DND-41 (cell line): ENCODE results near the gene YBX2.

Experiments used
- CTCF ChIP-seq: IDR thresholded peaks from 2 replicates; pipeline ENCODE4 v1.5.1; 2012; ENCODE audit warnings: borderline replicate concordance, low read length, moderate library complexity, mild to moderate bottlenecking; ENCODE audit not compliant: poor library complexity, severe bottlenecking; ENCODE audit errors: extremely low read depth
- EZH2 ChIP-seq: IDR thresholded peaks from 3 replicates; pipeline ENCODE4 v1.6.1; 2012; ENCODE audit warnings: borderline replicate concordance, low read depth, mild to moderate bottlenecking, moderate library complexity, low read length, inconsistent platforms; ENCODE audit not compliant: severe bottlenecking

- no peak for TF ChIP-seq CTCF
- peak; percentile 32 for TF ChIP-seq EZH2
These were observed 1.1 kb upstream of the YBX2 start for GRCh38 chr17:7295230-7296180.
